Right lobe of liver (tissue), 4 donors: ENCODE measurements around the gene SC5D.

Source experiments
- CTCF ChIP-seq, 4 donors: fragments of 200-600 bp in 3 of 4; fragments of 450-650 bp in 1 of 4; IDR thresholded peaks; one replicate each; pipeline versions ENCODE4 v1.5.1 to v1.8.0; 2016 to 2022; ENCODE audit warnings: antibody characterized with exemption in 4 of 4, mild to moderate bottlenecking in 2 of 4
- POLR2A ChIP-seq: fragments of 450-650 bp; IDR thresholded peaks from one replicate; pipeline ENCODE4 v1.6.1; 2017; ENCODE audit warnings: antibody characterized with exemption, mild to moderate bottlenecking
- donor health status: DM: no; HTN: no; CAD: no.
- donor health status: DM: no; HTN: no; CAD: no.
- donor health status: DM: no; HTN: yes; CAD: no.

GRCh38 chr11:121246021-121246768 is 46.4 kb upstream of the SC5D start:
- no peak for TF ChIP-seq CTCF (IDR thresholded peaks at IDR 0.05)
- no peak for TF ChIP-seq POLR2A
